HUES64 (cell line): Measurements from ENCODE around the gene LRRC74B.
A peak's percentile ranks its signal among the peaks of the same experiment; 100 is the strongest.
"Not testable (repeated sequence)": the region's sequence is repeated elsewhere in the genome, so short reads cannot be mapped to it uniquely, and the experiment has no call there.

ENCODE experiments used
- H3K27ac ChIP-seq: 2 replicates; pipeline ENCODE4 v1.7.0; 2013; ENCODE audit warnings: low read depth, low read length, inconsistent platforms
- H3K27me3 ChIP-seq: 2 replicates; pipeline ENCODE4 v1.6.1; 2013; ENCODE audit warnings: mild to moderate bottlenecking, low read length; ENCODE audit not compliant: insufficient read depth
- H3K36me3 ChIP-seq: 2 replicates; pipeline ENCODE4 v1.6.1; 2013; ENCODE audit warnings: mild to moderate bottlenecking, low read length; ENCODE audit not compliant: insufficient read depth
- H3K4me1 ChIP-seq: 2 replicates; pipeline ENCODE4 v1.6.1; 2013; ENCODE audit warnings: mild to moderate bottlenecking, low read length, moderate library complexity; ENCODE audit not compliant: insufficient read depth
- H3K4me3 ChIP-seq: 2 replicates; pipeline ENCODE4 v1.5.1; 2013; ENCODE audit warnings: mild to moderate bottlenecking, low read length, moderate library complexity
- H3K9ac ChIP-seq: 2 replicates; pipeline ENCODE4 v1.6.1; 2013; ENCODE audit warnings: mild to moderate bottlenecking, low read depth, low read length
- H3K9me3 ChIP-seq: 2 replicates; pipeline ENCODE4 v1.6.1; 2013; ENCODE audit warnings: low read depth, low read length; ENCODE audit not compliant: insufficient read depth
- WGBS: fragments of 150-250, 120-280 bp; methylation state at CpG from one replicate; pipeline ENCODE4 v1.1.7; 2013; ENCODE audit warnings: missing lambda C conversion rate; 5-methylcytosine and 5-hydroxymethylcytosine counted together

LRRC74B gene

GRCh38 chr22:21038405-21038804 lies 7.3 kb upstream of the LRRC74B start:
- 76% methylated on average over 2 of the region's 2 CpGs for WGBS
- Histone ChIP-seq H3K9me3 (no peaks in the 10 kb centered on the region), H3K36me3 (no peaks in the 10 kb centered on the region), H3K4me1 (no peaks in the 10 kb centered on the region), H3K27ac (no peak overlapping the region), H3K4me3 (no peak overlapping the region), H3K9ac (no peak overlapping the region), H3K27me3 (peaks cover 7% of the 10 kb centered on the region)

GRCh38 chr22:21039158-21039557 lies 6.6 kb upstream of the LRRC74B start:
- not testable (repeated sequence) for H3K27ac ChIP-seq, H3K4me1 ChIP-seq, H3K9me3 ChIP-seq, H3K36me3 ChIP-seq, H3K9ac ChIP-seq, H3K27me3 ChIP-seq, H3K4me3 ChIP-seq
- WGBS, result 93% methylated on average over 5 of the region's 5 CpGs

GRCh38 chr22:21041937-21042336 lies 3.8 kb upstream of the LRRC74B start:
- no peak overlapping the region for H3K4me3 ChIP-seq
- 80% methylated on average over 4 of the region's 4 CpGs for WGBS
- no peak overlapping the region for H3K9ac ChIP-seq
- H3K36me3 ChIP-seq, result no peaks in the 10 kb centered on the region
- 0 out of 2 replicates have a peak, but pooled peaks cover 2% of the 10 kb centered on the region for H3K27me3 ChIP-seq
- H3K9me3 ChIP-seq, result no peaks in the 10 kb centered on the region
- no peak overlapping the region for H3K27ac ChIP-seq
- H3K4me1 ChIP-seq, result peaks cover 3% of the 10 kb centered on the region; the same call in 1 of the 2 replicates

GRCh38 chr22:21042978-21043859 lies 2.5 kb upstream of the LRRC74B start:
- no peak overlapping the region for H3K4me3 ChIP-seq
- 85% methylated on average over 6 of the region's 6 CpGs for WGBS
- H3K27me3 ChIP-seq, result 0 out of 2 replicates have a peak, but pooled peaks cover 2% of the 10 kb centered on the region
- no peak overlapping the region for H3K27ac ChIP-seq
- H3K4me1 ChIP-seq, result peaks cover 3% of the 10 kb centered on the region; the same call in 1 of the 2 replicates
- no peaks in the 10 kb centered on the region for H3K9me3 ChIP-seq
- no peak overlapping the region for H3K9ac ChIP-seq
- H3K36me3 ChIP-seq, result no peaks in the 10 kb centered on the region

- 0 out of 2 replicates have a peak, but pooled peaks cover 2% of the 10 kb centered on the region for H3K27me3 ChIP-seq
- H3K4me1 ChIP-seq, result peaks cover 3% of the 10 kb centered on the region; the same call in 1 of the 2 replicates
- H3K4me3 ChIP-seq, result no peak overlapping the region
- H3K9me3 ChIP-seq, result no peaks in the 10 kb centered on the region
- WGBS, result 91% methylated on average over 15 of the region's 15 CpGs
- H3K27ac ChIP-seq, result no peak overlapping the region
- H3K36me3 ChIP-seq, result no peaks in the 10 kb centered on the region
- no peak overlapping the region for H3K9ac ChIP-seq
Observed at GRCh38 chr22:21043860-21044535, 1.7 kb upstream of the LRRC74B start.

- H3K36me3 ChIP-seq, result no peaks in the 10 kb centered on the region
- no peaks in the 10 kb centered on the region for H3K9me3 ChIP-seq
- no peak overlapping the region for H3K27ac ChIP-seq
- H3K4me3 ChIP-seq, result peak overlapping the region; percentile 67
- peaks cover 3% of the 10 kb centered on the region; the same call in 1 of the 2 replicates for H3K4me1 ChIP-seq
- WGBS, result 23% methylated on average over 15 of the region's 15 CpGs
- 0 out of 2 replicates have a peak, but pooled peaks cover 2% of the 10 kb centered on the region for H3K27me3 ChIP-seq
- H3K9ac ChIP-seq, result no peak overlapping the region
Observed at GRCh38 chr22:21044931-21045584, 688 bp upstream of the LRRC74B start.

- 95% methylated on average over 14 of the region's 14 CpGs for WGBS
- no peaks in the 10 kb centered on the region for H3K9me3 ChIP-seq
- no peak overlapping the region for H3K9ac ChIP-seq
Observed at GRCh38 chr22:21047035-21047661, 1.4 kb downstream of the LRRC74B start.

GRCh38 chr22:21047730-21048129 lies 2.0 kb downstream of the LRRC74B start:
- WGBS, result 93% methylated on average over 5 of the region's 7 CpGs
- H3K27ac ChIP-seq, result no peak overlapping the region
- H3K9me3 ChIP-seq, result no peaks in the 10 kb centered on the region
- H3K36me3 ChIP-seq, result no peaks in the 10 kb centered on the region
- H3K27me3 ChIP-seq, result 0 out of 2 replicates have a peak, but pooled peaks cover 2% of the 10 kb centered on the region
- peaks cover 16% of the 10 kb centered on the region for H3K4me1 ChIP-seq
- H3K9ac ChIP-seq, result no peak overlapping the region
- no peak overlapping the region for H3K4me3 ChIP-seq

More at GRCh38 chr22:21047035-21047661, 1.4 kb downstream of the LRRC74B start:
- H3K36me3 ChIP-seq, result no peaks in the 10 kb centered on the region
- no peak overlapping the region for H3K4me3 ChIP-seq
- H3K27me3 ChIP-seq, result 0 out of 2 replicates have a peak, but pooled peaks cover 2% of the 10 kb centered on the region
- no peak overlapping the region for H3K27ac ChIP-seq
- H3K4me1 ChIP-seq, result peaks cover 12% of the 10 kb centered on the region

GRCh38 chr22:21048448-21048847 lies 2.7 kb downstream of the LRRC74B start:
- not testable (repeated sequence) for H3K27me3 ChIP-seq, H3K27ac ChIP-seq, H3K4me3 ChIP-seq, H3K9ac ChIP-seq, H3K9me3 ChIP-seq, H3K36me3 ChIP-seq
- H3K4me1 ChIP-seq, result peaks cover 16% of the 10 kb centered on the region
- WGBS, result over 99% methylated on average over 5 of the region's 5 CpGs

- not testable (repeated sequence) for H3K4me3 ChIP-seq, H3K27me3 ChIP-seq, H3K27ac ChIP-seq, H3K36me3 ChIP-seq, H3K9ac ChIP-seq, H3K9me3 ChIP-seq
- H3K4me1 ChIP-seq, result peaks cover 16% of the 10 kb centered on the region
- no CpG with 5 or more reads among the region's 12 CpGs for WGBS
Observed at GRCh38 chr22:21048965-21049364, 3.2 kb downstream of the LRRC74B start.
